GM23338 (cell line): ENCODE results near the gene CACNA1B.

ENCODE experiments used
- CTCF ChIP-seq, 2 experiments: fragments of 200-600 bp in 1 of 2; sonication (generic) in 1 of 2; conservative IDR thresholded peaks; 2 replicates each; pipeline versions ENCODE4 v1.5.1 to v1.6.1; 2016 to 2017; ENCODE audit warnings: antibody characterized with exemption in 2 of 2, low read depth in 2 of 2, mild to moderate bottlenecking in 2 of 2, moderate library complexity in 1 of 2
- EZH2 ChIP-seq: fragments of 200-600 bp; sonication (generic); IDR thresholded peaks from one replicate; pipeline ENCODE4 v1.8.0; 2017; ENCODE audit warnings: antibody characterized with exemption, mild to moderate bottlenecking, low read depth; ENCODE audit not compliant: unreplicated experiment
- EZH2phosphoT487 ChIP-seq: fragments of 200-600 bp; sonication (generic); IDR thresholded peaks from one replicate; pipeline ENCODE4 v1.8.1; 2018; ENCODE audit warnings: antibody characterized with exemption; ENCODE audit not compliant: unreplicated experiment
- POLR2AphosphoS5 ChIP-seq: IDR thresholded peaks from 2 replicates; pipeline ENCODE4 v1.6.1; 2016; ENCODE audit warnings: antibody characterized with exemption, low read depth
- REST ChIP-seq: IDR thresholded peaks from one replicate; pipeline ENCODE4 v1.6.1; 2018; ENCODE audit warnings: antibody characterized with exemption; ENCODE audit not compliant: unreplicated experiment

GRCh38 chr9:137882506-137882821, 4.9 kb downstream of the CACNA1B start:
- TF ChIP-seq POLR2AphosphoS5 (no peak), EZH2 (no peak), CTCF (conservative IDR thresholded peaks at IDR 0.05; ENCODE audit: low read depth in 2 of 2) (no peak), REST (no peak), EZH2phosphoT487 (no peak)
